ENCODE results near the gene MBNL2. TPM values are rescaled to one million over a fixed set of nuclear protein-coding genes. Genes with fewer than 3 reads are reported as not detected.

MBNL2 gene
- total and polyA plus RNA-seq, 7 donors, result 11.8 to 110 (median 84.7) TPM

DNA sequence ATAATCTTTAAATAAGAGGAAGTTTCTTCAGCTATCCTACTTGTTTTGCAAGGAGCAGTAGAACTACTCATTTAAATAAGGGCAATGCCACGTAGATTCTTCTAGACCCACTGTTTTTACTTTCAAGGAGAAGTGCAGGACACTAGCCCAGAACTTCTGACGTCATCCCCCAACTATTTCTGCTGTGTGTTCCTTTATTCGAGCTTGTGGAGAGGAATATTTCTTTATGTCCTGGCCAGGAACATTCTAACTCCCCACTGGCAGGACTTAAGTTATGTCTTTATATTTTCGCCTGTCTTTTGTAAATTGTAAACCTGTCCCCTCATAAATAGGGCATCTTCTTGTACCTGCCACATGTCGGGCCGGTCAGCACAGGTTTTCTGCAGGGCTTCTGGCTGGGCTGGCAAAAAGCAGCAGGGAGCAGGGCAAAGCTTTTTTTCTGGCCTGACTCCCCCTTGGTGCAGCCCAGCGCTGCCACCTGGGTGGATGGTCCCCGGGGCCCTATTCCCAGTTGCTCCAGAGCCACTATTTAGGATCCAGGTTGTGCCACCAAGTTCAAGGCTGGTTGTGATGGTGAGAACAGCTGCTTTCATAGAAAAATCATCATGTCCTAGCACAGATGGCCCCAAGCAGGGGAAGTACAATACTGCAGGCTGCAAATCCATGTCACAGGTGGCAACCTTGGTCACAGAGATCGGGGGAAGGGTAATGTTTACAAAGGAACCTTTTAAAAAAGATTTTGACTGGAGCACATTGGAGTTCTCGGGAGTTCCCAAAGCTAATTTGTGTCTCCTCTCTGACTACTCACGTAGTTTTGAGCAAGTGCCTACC is 1.8 kb downstream of the MBNL2 start:
- TF ChIP-seq POLR2A (IDR thresholded peaks at IDR 0.05), result no peak
- TF ChIP-seq EP300 (IDR thresholded peaks at IDR 0.05), result peak in 3 of 4 donors; percentile 89 to 97 (median 94)
- TF ChIP-seq CTCF (IDR thresholded peaks at IDR 0.05), result no peak
- TF ChIP-seq POLR2AphosphoS5 (IDR thresholded peaks at IDR 0.05), result peak; percentile 80 to 94 (median 92)

DNA sequence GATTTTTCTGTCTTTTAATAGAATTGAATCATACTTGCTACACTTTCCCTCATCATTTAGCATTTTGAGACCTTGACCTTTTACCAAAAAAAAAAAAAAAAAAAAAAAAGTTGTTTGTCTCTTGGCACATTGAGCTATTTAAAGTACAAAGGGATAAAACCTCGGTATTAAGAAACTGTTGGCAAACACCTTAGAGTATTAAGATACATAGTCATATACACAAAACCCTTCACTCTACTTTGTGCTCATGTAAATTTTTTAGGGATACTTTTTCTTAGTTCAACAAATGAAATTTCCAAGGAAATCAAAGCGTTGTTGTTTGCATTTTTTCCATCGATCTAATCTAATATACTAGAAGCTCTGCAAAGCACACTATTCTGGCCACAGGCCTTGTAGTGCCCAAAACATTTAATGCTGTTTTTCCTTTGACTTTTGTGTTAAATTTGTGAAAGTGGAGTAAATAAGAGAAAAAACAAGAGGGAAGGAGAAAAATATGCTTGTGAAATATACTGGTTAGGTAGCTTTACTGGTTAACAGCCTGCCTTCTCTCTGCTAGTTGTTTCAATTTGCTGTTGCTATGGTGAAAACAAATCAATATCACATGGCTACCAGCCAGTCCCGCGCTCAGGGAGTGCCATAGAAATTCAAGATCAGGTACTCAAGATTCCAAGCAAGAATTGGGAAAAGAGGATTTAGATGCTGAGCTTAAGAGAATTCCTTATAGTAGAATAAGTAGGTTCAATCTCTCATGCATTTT is 2.6 kb downstream of the MBNL2 start:
- Histone ChIP-seq H3K4me1 (peaks cover 0 to 58% (median 48%) of the 10 kb centered on the region in 4 donors), H3K27me3 (no peaks in the 10 kb centered on the region), H3K36me3 (no peaks in the 10 kb centered on the region), H3K27ac (peak overlapping the region; percentile 88 to 94 (median 92)), H3K9me3 (no peaks in the 10 kb centered on the region), H3K4me3 (peak overlapping the region; percentile 59 to 62 (median 61))
- intact Hi-C loops (cut with DNase I), result loop anchor here (5.0 to 10.0 kb wide), 3 partner anchors 58 to 208 kb away; partner anchors contain the start of gene RAP2A
- DNase-seq, result no peak
- 5 to 29% methylated on average over 5 of the region's 5 CpGs for WGBS, 2 donors
- no peak for TF ChIP-seq POLR2AphosphoS5 (IDR thresholded peaks at IDR 0.05)
- TF ChIP-seq EP300 (IDR thresholded peaks at IDR 0.05), result no peak
- TF ChIP-seq POLR2A (IDR thresholded peaks at IDR 0.05), result no peak
- no peak for TF ChIP-seq CTCF (IDR thresholded peaks at IDR 0.05)

More for the DNA sequence above, 1.8 kb downstream of the MBNL2 start:
- 2 to 5% methylated on average over 11 of the region's 11 CpGs for WGBS, 2 donors
- H3K36me3 ChIP-seq, result no peaks in the 10 kb centered on the region
- intact Hi-C loops (cut with DNase I), result loop anchor here (2.0 to 10.0 kb wide), 4 partner anchors 58 to 208 kb away; partner anchors contain the start of gene RAP2A
- DNase-seq, result peak; percentile 88
- H3K9me3 ChIP-seq, result no peaks in the 10 kb centered on the region
- H3K4me1 ChIP-seq, result peaks cover 0 to 50% (median 41%) of the 10 kb centered on the region in 4 donors
- H3K27me3 ChIP-seq, result no peaks in the 10 kb centered on the region
- H3K27ac ChIP-seq, result peak overlapping the region; percentile 88 to 94 (median 92)
- peak overlapping the region; percentile 59 to 62 (median 61) for H3K4me3 ChIP-seq

- peaks cover 0 to 66% (median 56%) of the 10 kb centered on the region in 4 donors for H3K4me1 ChIP-seq
- no peaks in the 10 kb centered on the region for H3K9me3 ChIP-seq
- H3K4me3 ChIP-seq, result peak overlapping the region; percentile 59 to 62 (median 61)
- peak overlapping the region; percentile 88 to 94 (median 92) for H3K27ac ChIP-seq
- H3K27me3 ChIP-seq, result no peaks in the 10 kb centered on the region
- H3K36me3 ChIP-seq, result no peaks in the 10 kb centered on the region
- 49 to 52% methylated on average over 4 of the region's 4 CpGs for WGBS, 2 donors
- intact Hi-C loops (cut with DNase I), result loop anchor here (10.0 kb wide), 1 partner anchor 201 kb away; no protein-coding TSS in a partner anchor
- TF ChIP-seq EP300 (IDR thresholded peaks at IDR 0.05), result no peak
- no peak for TF ChIP-seq POLR2AphosphoS5 (IDR thresholded peaks at IDR 0.05)
- TF ChIP-seq POLR2A (IDR thresholded peaks at IDR 0.05), result no peak
- TF ChIP-seq CTCF (IDR thresholded peaks at IDR 0.05), result no peak
- no peak for DNase-seq
Observed at GRCh38 chr13:97225533-97225932, 3.4 kb downstream of the MBNL2 start.

DNA sequence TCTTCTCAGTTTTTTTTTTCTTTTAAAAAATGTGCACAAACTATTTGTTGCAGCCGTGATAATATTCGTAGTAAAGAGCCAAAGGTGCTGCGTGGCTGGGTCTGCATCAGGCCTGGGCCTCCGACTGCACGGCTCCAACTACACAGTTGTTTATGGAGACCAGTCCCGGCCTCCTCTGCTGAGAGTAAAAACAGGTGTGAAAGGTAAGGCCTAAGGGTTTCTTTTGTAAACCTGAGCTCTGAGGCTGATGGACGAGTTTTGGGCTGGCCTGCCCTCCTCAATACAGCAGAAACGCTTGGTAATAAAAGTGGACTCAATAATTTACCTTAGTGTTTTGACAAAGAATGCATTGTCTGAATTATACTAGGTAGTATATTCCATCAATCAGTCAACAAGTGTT is 3.9 kb downstream of the MBNL2 start:
- Histone ChIP-seq H3K27me3 (no peaks in the 10 kb centered on the region), H3K27ac (peak overlapping the region; percentile 88 to 94 (median 92)), H3K9me3 (no peaks in the 10 kb centered on the region), H3K4me3 (peak overlapping the region; percentile 59 to 62 (median 61)), H3K4me1 (peaks cover 0 to 68% (median 61%) of the 10 kb centered on the region in 4 donors), H3K36me3 (no peaks in the 10 kb centered on the region)
- WGBS, 2 donors, result 16 to 57% methylated on average over 8 of the region's 8 CpGs
- intact Hi-C loops (cut with DNase I), result loop anchor here (10.0 kb wide), 1 partner anchor 201 kb away; no protein-coding TSS in a partner anchor
- DNase-seq, result no peak
- TF ChIP-seq CTCF (IDR thresholded peaks at IDR 0.05) (no peak), POLR2AphosphoS5 (IDR thresholded peaks at IDR 0.05) (no peak), POLR2A (IDR thresholded peaks at IDR 0.05) (no peak), EP300 (IDR thresholded peaks at IDR 0.05) (no peak)
